RWPE2 (cell line): Measurements from ENCODE around the gene ISG20.
A peak's percentile ranks its signal among the peaks of the same experiment; 100 is the strongest.

ENCODE experiments used
- ATAC-seq: fragments of 200-7000 bp; cut with Tn5 transposase; 3 replicates; pipeline ENCODE4 v1.9.1; 2021; ENCODE audit warnings: low read depth
- DNase-seq: peaks from one replicate; pipeline ENCODE4 v3.0.0-alpha.2; 2020; ENCODE audit warnings: low spot score
- H3K27ac ChIP-seq: fragments of 450-650 bp; 2 replicates; pipeline ENCODE4 v1.5.1; 2017; ENCODE audit warnings: mild to moderate bottlenecking; ENCODE audit not compliant: poor library complexity, severe bottlenecking
- H3K27me3 ChIP-seq: fragments of 250-450 bp; sonication (Bioruptor Pico); 2 replicates; pipeline ENCODE4 v1.5.1; 2021; ENCODE audit warnings: mild to moderate bottlenecking, moderate library complexity; ENCODE audit not compliant: insufficient read depth, poor library complexity, severe bottlenecking
- H3K36me3 ChIP-seq: fragments of 250-450 bp; sonication (Bioruptor Pico); 2 replicates; pipeline ENCODE4 v1.5.1; 2020; ENCODE audit warnings: low read depth, mild to moderate bottlenecking, moderate library complexity
- H3K4me1 ChIP-seq: fragments of 250-450 bp; sonication (Bioruptor Pico); 2 replicates; pipeline ENCODE4 v1.5.1; 2021; ENCODE audit warnings: mild to moderate bottlenecking, moderate library complexity; ENCODE audit not compliant: insufficient read depth, poor library complexity, severe bottlenecking
- H3K4me3 ChIP-seq: fragments of 250-450 bp; sonication (Bioruptor Pico); 2 replicates; pipeline ENCODE4 v1.5.1; 2021; ENCODE audit warnings: mild to moderate bottlenecking, moderate library complexity; ENCODE audit not compliant: severe bottlenecking
- H3K9me3 ChIP-seq: fragments of 250-450 bp; sonication (Bioruptor Pico); 2 replicates; pipeline ENCODE4 v1.5.1; 2021; ENCODE audit warnings: mild to moderate bottlenecking, moderate library complexity; ENCODE audit not compliant: severe bottlenecking
- CTCF ChIP-seq: fragments of 450-650 bp; IDR thresholded peaks from one replicate; pipeline ENCODE4 v1.5.1; 2017; ENCODE audit warnings: mild to moderate bottlenecking, moderate library complexity; ENCODE audit not compliant: poor library complexity, severe bottlenecking

Gene ISG20

GRCh38 chr15:88628018-88628654 lies 10.7 kb upstream of the ISG20 start:
- no peak for DNase-seq
- Histone ChIP-seq H3K27me3 (no peaks in the 10 kb centered on the region), H3K27ac (peak overlapping the region; percentile 57), H3K36me3 (peaks cover 95% of the 10 kb centered on the region), H3K4me1 (peaks cover 45% of the 10 kb centered on the region), H3K4me3 (no peak overlapping the region), H3K9me3 (no peaks in the 10 kb centered on the region)
- no peak for TF ChIP-seq CTCF
- no peak for ATAC-seq

GRCh38 chr15:88629071-88629470 lies 9.7 kb upstream of the ISG20 start:
- DNase-seq (no peak), ATAC-seq (no peak)
- H3K36me3 ChIP-seq, result peaks cover 91% of the 10 kb centered on the region
- no peaks in the 10 kb centered on the region for H3K9me3 ChIP-seq
- H3K4me1 ChIP-seq, result peaks cover 36% of the 10 kb centered on the region
- peak overlapping the region; percentile 57 for H3K27ac ChIP-seq
- H3K4me3 ChIP-seq, result no peak overlapping the region
- no peaks in the 10 kb centered on the region for H3K27me3 ChIP-seq
- no peak for TF ChIP-seq CTCF

- H3K4me3 ChIP-seq, result no peak overlapping the region
- peaks cover 91% of the 10 kb centered on the region for H3K36me3 ChIP-seq
- no peaks in the 10 kb centered on the region for H3K27me3 ChIP-seq
- peaks cover 24% of the 10 kb centered on the region for H3K4me1 ChIP-seq
- peak; percentile 75 for ATAC-seq
- no peaks in the 10 kb centered on the region for H3K9me3 ChIP-seq
- peak overlapping the region; percentile 57 for H3K27ac ChIP-seq
- TF ChIP-seq CTCF, result no peak
- DNase-seq, result peak; percentile 85
These were observed 8.6 kb upstream of the ISG20 start for GRCh38 chr15:88630141-88630721.

GRCh38 chr15:88630798-88631463 lies 7.9 kb upstream of the ISG20 start:
- peaks cover 31% of the 10 kb centered on the region for H3K4me1 ChIP-seq
- no peak for TF ChIP-seq CTCF
- no peak overlapping the region for H3K4me3 ChIP-seq
- DNase-seq (no peak), ATAC-seq (no peak)
- H3K9me3 ChIP-seq, result no peaks in the 10 kb centered on the region
- no peaks in the 10 kb centered on the region for H3K27me3 ChIP-seq
- H3K27ac ChIP-seq, result peak overlapping the region; percentile 57
- peaks cover 93% of the 10 kb centered on the region for H3K36me3 ChIP-seq
